H9 (cell line): ENCODE results near the gene TBXAS1. TPM values are rescaled to one million over a fixed set of nuclear protein-coding genes. Genes with fewer than 3 reads are reported as not detected.

Experiments
- DNase-seq: peaks from one replicate; pipeline ENCODE4 v3.0.0-alpha.2; 2017
- H2AFZ ChIP-seq: one replicate; pipeline ENCODE4 v1.6.1; 2013; ENCODE audit warnings: mild to moderate bottlenecking, low read length, control low read depth, moderate library complexity
- H2AK5ac ChIP-seq: 2 replicates; pipeline ENCODE4 v1.6.1; 2013; ENCODE audit warnings: low read length, control low read depth, mixed read lengths; ENCODE audit not compliant: insufficient read length
- H2BK120ac ChIP-seq: one replicate; pipeline ENCODE4 v1.6.1; 2013; ENCODE audit warnings: low read depth, mild to moderate bottlenecking, low read length, control low read depth, inconsistent platforms; ENCODE audit not compliant: poor library complexity, severe bottlenecking
- H2BK12ac ChIP-seq: 2 replicates; pipeline ENCODE4 v1.6.1; 2013; ENCODE audit warnings: low read length, control low read depth, mixed read lengths, low read depth; ENCODE audit not compliant: insufficient read length
- H2BK15ac ChIP-seq: 2 replicates; pipeline ENCODE4 v1.6.1; 2013; ENCODE audit warnings: low read depth, low read length, control low read depth
- H2BK20ac ChIP-seq: one replicate; pipeline ENCODE4 v1.6.1; 2013; ENCODE audit warnings: low read depth, mild to moderate bottlenecking, low read length, control low read depth, inconsistent platforms; ENCODE audit not compliant: poor library complexity, severe bottlenecking
- H2BK5ac ChIP-seq: 2 replicates; pipeline ENCODE4 v1.6.1; 2013; ENCODE audit warnings: low read length, control low read depth, mixed read lengths; ENCODE audit not compliant: insufficient read length
- H3K14ac ChIP-seq: 2 replicates; pipeline ENCODE4 v1.6.1; 2013; ENCODE audit warnings: low read length, control low read depth; ENCODE audit not compliant: insufficient read depth
- H3K18ac ChIP-seq: 2 replicates; pipeline ENCODE4 v1.6.1; 2013; ENCODE audit warnings: low read depth, mild to moderate bottlenecking, mixed read lengths, low read length, control low read depth; ENCODE audit not compliant: insufficient read length
- H3K23ac ChIP-seq: 2 replicates; pipeline ENCODE4 v1.6.1; 2013; ENCODE audit warnings: low read length, control low read depth, mixed read lengths, low read depth; ENCODE audit not compliant: insufficient read length
- H3K23me2 ChIP-seq: 2 replicates; pipeline ENCODE4 v1.6.1; 2013; ENCODE audit warnings: low read depth, mild to moderate bottlenecking, mixed read lengths, low read length, control low read depth; ENCODE audit not compliant: insufficient read length, poor library complexity, severe bottlenecking
- H3K27ac ChIP-seq: 2 replicates; pipeline ENCODE4 v1.5.1; 2013; ENCODE audit warnings: low read length, control low read depth, mixed read lengths, low read depth; ENCODE audit not compliant: insufficient read length
- H3K27me3 ChIP-seq: 2 replicates; pipeline ENCODE4 v1.6.1; 2013; ENCODE audit warnings: low read length, control low read depth, inconsistent platforms; ENCODE audit not compliant: insufficient read depth
- H3K4ac ChIP-seq: 2 replicates; pipeline ENCODE4 v1.6.1; 2013; ENCODE audit warnings: low read depth, mild to moderate bottlenecking, control low read depth, inconsistent platforms, low read length, moderate library complexity
- H3K4me1 ChIP-seq: 2 replicates; pipeline ENCODE4 v1.6.1; 2013; ENCODE audit warnings: low read length, control low read depth, inconsistent platforms; ENCODE audit not compliant: insufficient read depth
- H3K4me2 ChIP-seq: 2 replicates; pipeline ENCODE4 v1.6.1; 2013; ENCODE audit warnings: low read length, control low read depth, mixed read lengths; ENCODE audit not compliant: insufficient read length, insufficient read depth
- H3K56ac ChIP-seq: 2 replicates; pipeline ENCODE4 v1.6.1; 2013; ENCODE audit warnings: low read depth, mild to moderate bottlenecking, mixed read lengths, low read length, control low read depth; ENCODE audit not compliant: insufficient read length
- H3K79me1 ChIP-seq: 2 replicates; pipeline ENCODE4 v1.6.1; 2013; ENCODE audit warnings: low read depth, mild to moderate bottlenecking, moderate library complexity, low read length, control low read depth, inconsistent platforms; ENCODE audit not compliant: insufficient read depth, poor library complexity, severe bottlenecking
- H3K79me2 ChIP-seq: 2 replicates; pipeline ENCODE4 v1.6.1; 2013; ENCODE audit warnings: low read length, control low read depth, inconsistent platforms; ENCODE audit not compliant: insufficient read depth
- H3K9ac ChIP-seq: 2 replicates; pipeline ENCODE4 v1.6.1; 2013; ENCODE audit warnings: low read length, control low read depth, mixed read lengths; ENCODE audit not compliant: insufficient read length; ENCODE audit errors: extremely low read depth
- H3K9me3 ChIP-seq: one replicate; pipeline ENCODE4 v1.6.1; 2013; ENCODE audit warnings: low read depth, low read length, inconsistent platforms; ENCODE audit not compliant: control insufficient read depth
- H3T11ph ChIP-seq: one replicate; pipeline ENCODE4 v1.6.1; 2013; ENCODE audit warnings: mild to moderate bottlenecking, low read length, control low read depth, inconsistent platforms
- H4K20me1 ChIP-seq: one replicate; pipeline ENCODE4 v1.6.1; 2013; ENCODE audit not compliant: control insufficient read depth, insufficient read length, insufficient read depth
- H4K5ac ChIP-seq: 2 replicates; pipeline ENCODE4 v1.6.1; 2013; ENCODE audit warnings: low read depth, mild to moderate bottlenecking, mixed read lengths, low read length, control low read depth; ENCODE audit not compliant: insufficient read length
- H4K8ac ChIP-seq: replicated peaks from 2 replicates; pipeline ENCODE4 v1.6.1; 2013; ENCODE audit warnings: low read length, control low read depth, mixed read lengths, low read depth; ENCODE audit not compliant: insufficient read length
- H4K91ac ChIP-seq: 2 replicates; pipeline ENCODE4 v1.6.1; 2013; ENCODE audit warnings: low read depth, mild to moderate bottlenecking, moderate library complexity, mixed read lengths, low read length, control low read depth; ENCODE audit not compliant: insufficient read length
- H3K27ac Mint-ChIP-seq, 3 experiments: 2 replicates in 2 of 3; 3 replicates in 1 of 3; pipeline ENCODE4 v1.8.0; 2020 to 2021; ENCODE audit warnings: mixed read lengths in 3 of 3, mild to moderate bottlenecking in 1 of 3, moderate library complexity in 1 of 3
- H3K27me3 Mint-ChIP-seq: 2 replicates; pipeline ENCODE4 v1.8.0; 2021; ENCODE audit warnings: low read depth, mild to moderate bottlenecking, moderate library complexity, mixed read lengths
- H3K36me3 Mint-ChIP-seq, 3 experiments: 2 replicates in 2 of 3; 3 replicates in 1 of 3; pipeline ENCODE4 v1.8.0; 2020 to 2021; ENCODE audit warnings: low read depth in 3 of 3, mixed read lengths in 3 of 3; ENCODE audit not compliant: insufficient read depth in 1 of 3
- H3K4me1 Mint-ChIP-seq, 2 experiments: 2 replicates each; pipeline ENCODE4 v1.8.0; 2020; ENCODE audit warnings: mixed read lengths in 2 of 2
- H3K4me3 Mint-ChIP-seq, 2 experiments: 2 replicates in 1 of 2; 3 replicates in 1 of 2; pipeline ENCODE4 v1.8.0; 2020 to 2021; ENCODE audit warnings: mild to moderate bottlenecking in 2 of 2, mixed read lengths in 2 of 2, moderate library complexity in 1 of 2
- H3K9me3 Mint-ChIP-seq, 2 experiments: 2 replicates in 1 of 2; 3 replicates in 1 of 2; pipeline ENCODE4 v1.8.0; 2020; ENCODE audit warnings: mild to moderate bottlenecking in 2 of 2, mixed read lengths in 2 of 2, moderate library complexity in 1 of 2
- WGBS: extraction: QIAGEN DNeasy Blood & Tissue Kit; methylation state at CpG from one replicate; pipeline ENCODE4 v1.1.7; 2013; ENCODE audit warnings: missing lambda C conversion rate, low lambda C conversion rate, mixed read lengths; ENCODE audit not compliant: insufficient read length; ENCODE audit errors: extremely low coverage; 5-methylcytosine and 5-hydroxymethylcytosine counted together
- total RNA-seq: library from RNA; stranded (reverse); gene quantifications from 2 replicates; pipeline ENCODE4 v1.2.1, GENCODE V29; 2021
- TF ChIP-seq, protein P1 (sequence below): fragments of 200-600 bp; sonication (generic); conservative IDR thresholded peaks from 3 replicates; pipeline ENCODE4 v1.8.0; 2021; ENCODE audit warnings: antibody characterized with exemption, mild to moderate bottlenecking

Gene TBXAS1
- total RNA-seq, 1 experiment from 2014 or later, result 0.39 TPM

DNA sequence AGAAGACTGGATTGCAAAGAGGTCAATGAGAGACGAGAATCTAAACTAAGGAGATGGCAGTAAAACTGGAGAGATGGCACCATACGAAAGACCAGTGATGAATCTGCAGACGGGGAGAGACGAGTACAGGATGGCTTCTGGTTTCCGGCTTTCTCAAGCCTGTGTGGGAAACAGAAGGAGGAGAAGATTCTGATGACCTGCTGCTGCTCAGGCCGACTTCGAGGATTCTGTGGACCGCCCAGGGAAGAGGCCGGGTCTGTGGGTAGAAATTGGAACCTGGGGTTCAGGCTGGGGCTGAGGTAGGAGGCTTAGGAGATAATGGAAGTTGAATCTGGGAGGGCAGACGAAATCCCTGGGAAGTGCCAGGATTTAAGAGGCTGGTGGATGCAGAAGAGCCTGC, 185.1 kb downstream of the TBXAS1 start:
- no peak overlapping the region for H2BK15ac ChIP-seq
- H3K18ac ChIP-seq, result no peak overlapping the region
- H4K8ac ChIP-seq, result no peak overlapping the region
- no peaks in the 10 kb centered on the region for H3K4me1 ChIP-seq
- H2BK120ac ChIP-seq, result no peak overlapping the region
- Mint-ChIP-seq H3K9me3 (no peaks in the 10 kb centered on the region), H3K36me3 (no peaks in the 10 kb centered on the region), H3K4me3 (no peak overlapping the region), H3K4me1 (peaks cover 15 to 20% of the 10 kb centered on the region in 2 experiments), H3K27me3 (peaks cover 4% of the 10 kb centered on the region; the same call in 1 of the 2 replicates), H3K27ac (no peak overlapping the region)
- TF ChIP-seq, protein P1, sequence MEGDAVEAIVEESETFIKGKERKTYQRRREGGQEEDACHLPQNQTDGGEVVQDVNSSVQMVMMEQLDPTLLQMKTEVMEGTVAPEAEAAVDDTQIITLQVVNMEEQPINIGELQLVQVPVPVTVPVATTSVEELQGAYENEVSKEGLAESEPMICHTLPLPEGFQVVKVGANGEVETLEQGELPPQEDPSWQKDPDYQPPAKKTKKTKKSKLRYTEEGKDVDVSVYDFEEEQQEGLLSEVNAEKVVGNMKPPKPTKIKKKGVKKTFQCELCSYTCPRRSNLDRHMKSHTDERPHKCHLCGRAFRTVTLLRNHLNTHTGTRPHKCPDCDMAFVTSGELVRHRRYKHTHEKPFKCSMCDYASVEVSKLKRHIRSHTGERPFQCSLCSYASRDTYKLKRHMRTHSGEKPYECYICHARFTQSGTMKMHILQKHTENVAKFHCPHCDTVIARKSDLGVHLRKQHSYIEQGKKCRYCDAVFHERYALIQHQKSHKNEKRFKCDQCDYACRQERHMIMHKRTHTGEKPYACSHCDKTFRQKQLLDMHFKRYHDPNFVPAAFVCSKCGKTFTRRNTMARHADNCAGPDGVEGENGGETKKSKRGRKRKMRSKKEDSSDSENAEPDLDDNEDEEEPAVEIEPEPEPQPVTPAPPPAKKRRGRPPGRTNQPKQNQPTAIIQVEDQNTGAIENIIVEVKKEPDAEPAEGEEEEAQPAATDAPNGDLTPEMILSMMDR, result no peak
- no peak overlapping the region for H2BK12ac ChIP-seq
- H3K27me3 ChIP-seq, result no peaks in the 10 kb centered on the region
- H3K79me2 ChIP-seq, result no peaks in the 10 kb centered on the region
- no peak overlapping the region for H2BK20ac ChIP-seq
- H3K4me2 ChIP-seq, result no peak overlapping the region
- H2AK5ac ChIP-seq, result no peak overlapping the region
- no peak overlapping the region for H3K27ac ChIP-seq
- H3K9me3 ChIP-seq, result no peaks in the 10 kb centered on the region
- no CpG with 5 or more reads among the region's 10 CpGs for WGBS
- H3K23ac ChIP-seq, result no peak overlapping the region
- no peak for DNase-seq
- H2BK5ac ChIP-seq, result no peak overlapping the region
- no peak overlapping the region for H3K9ac ChIP-seq
- H4K5ac ChIP-seq, result no peak overlapping the region
- no peak overlapping the region for H3K4ac ChIP-seq
- no peak overlapping the region for H2AFZ ChIP-seq
- no peaks in the 10 kb centered on the region for H4K20me1 ChIP-seq
- no peak overlapping the region for H3K14ac ChIP-seq
- no peak overlapping the region for H3T11ph ChIP-seq
- H3K79me1 ChIP-seq, result no peaks in the 10 kb centered on the region
- no peak overlapping the region for H3K56ac ChIP-seq
- H3K23me2 ChIP-seq, result no peaks in the 10 kb centered on the region
- H4K91ac ChIP-seq, result no peak overlapping the region
